Nucleus accumbens (tissue), 56 donors: ENCODE measurements around the gene KDELR3.
A peak's percentile ranks its signal among the peaks of the same experiment; 100 is the strongest.

ENCODE experiments used
- DNase-seq, 56 donors: peaks; one replicate each; lab custom pipeline; 2025; lab: John Stamatoyannopoulos, UW

KDELR3 gene

DNA sequence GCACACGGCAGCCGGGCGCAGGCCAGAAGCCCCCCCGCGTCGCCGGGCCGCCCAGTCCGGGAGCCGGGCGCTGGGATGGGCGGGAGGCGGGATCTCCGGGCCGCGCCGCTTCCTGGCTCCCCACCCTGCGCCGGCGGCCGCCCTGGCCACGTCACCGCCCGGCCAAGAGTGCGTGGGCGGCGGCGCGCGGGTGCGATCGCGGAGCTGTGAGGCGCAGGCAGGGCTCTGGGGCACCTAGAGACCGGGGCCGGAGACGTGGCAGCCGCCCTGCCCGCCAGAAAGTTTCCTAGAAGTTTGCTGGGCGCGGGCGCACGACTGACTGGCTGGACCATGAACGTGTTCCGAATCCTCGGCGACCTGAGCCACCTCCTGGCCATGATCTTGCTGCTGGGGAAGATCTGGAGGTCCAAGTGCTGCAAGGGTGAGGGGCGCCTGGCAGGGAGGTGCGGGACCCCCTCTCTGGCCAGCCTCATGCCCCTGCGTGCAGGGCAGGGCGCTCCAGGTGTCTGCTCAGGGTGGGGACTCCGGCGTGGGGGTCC, at the start of gene KDELR3:
Gene KDELR3 (plus strand): TSS at position 193 of the 539 bp plus-strand sequence. CDS start 138 bp downstream, at position 331.
- peak in 2 of 56 donors; percentile 23 to 44 for DNase-seq

DNA sequence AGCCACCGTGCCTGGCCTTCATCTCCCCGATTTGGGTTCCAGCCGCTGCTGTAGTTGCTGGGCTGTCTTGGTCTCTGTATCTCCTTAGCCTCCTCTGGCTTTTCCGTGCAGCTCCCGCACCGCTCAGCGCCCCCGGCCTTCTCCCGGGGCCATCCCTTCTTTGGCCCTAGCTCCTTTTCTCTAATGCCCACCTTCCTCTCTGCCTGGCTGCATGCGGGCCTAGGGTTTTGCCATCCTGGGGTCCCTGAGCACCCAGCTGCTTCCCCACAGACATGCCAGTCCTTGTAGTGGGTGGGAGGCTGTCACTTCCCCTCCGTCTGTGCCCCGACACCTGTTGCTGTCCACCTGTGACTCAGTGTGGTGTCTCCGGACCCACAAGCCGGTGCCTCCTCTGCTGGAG, 49.3 kb upstream of the KDELR3 start:
- DNase-seq = no peak

DNA sequence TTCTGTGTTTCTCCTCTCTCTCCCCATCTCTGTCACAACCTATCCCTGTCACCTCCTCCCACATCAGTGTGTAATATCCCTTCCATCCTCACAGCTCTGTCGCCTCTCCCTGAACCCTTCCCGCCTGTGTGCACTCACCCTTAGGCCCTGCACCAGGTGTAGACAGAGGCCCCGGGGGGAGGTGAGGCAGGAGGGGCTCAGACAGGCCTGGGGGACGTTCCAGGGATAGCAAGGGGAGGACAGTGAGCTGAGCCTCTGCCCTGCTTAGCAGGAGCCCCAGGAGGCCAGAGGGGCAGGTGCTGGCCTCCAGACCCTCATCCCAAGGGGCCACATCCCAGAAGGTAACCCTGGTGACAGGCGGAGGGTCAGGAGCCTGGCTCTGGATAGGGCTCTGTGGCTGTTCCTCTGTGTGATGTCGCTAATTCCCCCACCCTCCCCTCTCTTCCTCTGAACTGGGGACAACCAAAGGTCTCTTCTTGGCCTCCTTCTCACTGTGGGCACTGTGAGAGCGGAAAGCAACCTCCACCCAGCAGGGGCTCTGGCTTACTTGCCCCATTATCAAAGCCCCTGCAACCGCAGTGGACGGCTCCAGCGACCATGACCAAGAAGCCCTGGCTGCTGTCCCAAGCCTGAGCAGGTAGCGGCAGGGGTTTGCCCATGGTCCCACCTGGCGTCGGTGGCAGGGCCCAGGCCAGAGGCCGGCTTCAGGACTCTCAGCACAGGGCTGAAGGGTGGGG, 48.6 kb upstream of the KDELR3 start:
- no peak for DNase-seq

DNA sequence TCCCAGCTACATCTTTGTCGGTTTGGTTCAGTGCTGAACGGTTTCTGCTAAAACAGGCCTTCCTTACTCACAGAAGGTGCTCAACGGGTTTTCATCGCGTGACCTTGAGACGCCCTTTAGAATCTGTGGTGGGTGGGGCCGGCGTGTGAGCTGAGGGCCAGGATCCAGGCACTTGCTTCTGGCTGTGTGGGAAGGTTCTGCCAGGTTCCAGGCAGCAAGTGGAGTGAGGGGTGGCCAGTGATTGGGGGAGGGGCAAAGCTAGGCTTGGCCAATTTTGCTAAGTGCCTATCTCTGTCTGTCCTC, 48.1 kb upstream of the KDELR3 start:
- DNase-seq = no peak

DNA sequence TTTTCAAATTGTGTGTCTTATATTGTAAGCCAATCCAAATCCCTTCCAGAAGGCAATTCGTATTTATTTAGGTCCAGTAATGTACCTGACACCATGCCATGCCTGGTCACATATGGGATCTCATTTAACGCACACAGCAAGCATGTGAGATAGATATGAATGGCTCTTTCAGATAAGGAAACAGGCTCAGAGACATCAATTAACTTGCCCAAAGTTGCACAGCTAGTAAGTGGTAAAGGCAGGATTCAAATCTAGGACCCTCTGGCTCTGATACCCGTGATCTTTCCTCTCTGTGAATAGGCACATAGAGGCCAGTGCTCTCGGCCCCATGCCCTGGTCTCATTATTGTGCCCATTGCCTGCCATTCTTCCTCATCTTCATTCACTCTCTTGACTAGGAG, 47.2 kb upstream of the KDELR3 start:
- DNase-seq = no peak

DNA sequence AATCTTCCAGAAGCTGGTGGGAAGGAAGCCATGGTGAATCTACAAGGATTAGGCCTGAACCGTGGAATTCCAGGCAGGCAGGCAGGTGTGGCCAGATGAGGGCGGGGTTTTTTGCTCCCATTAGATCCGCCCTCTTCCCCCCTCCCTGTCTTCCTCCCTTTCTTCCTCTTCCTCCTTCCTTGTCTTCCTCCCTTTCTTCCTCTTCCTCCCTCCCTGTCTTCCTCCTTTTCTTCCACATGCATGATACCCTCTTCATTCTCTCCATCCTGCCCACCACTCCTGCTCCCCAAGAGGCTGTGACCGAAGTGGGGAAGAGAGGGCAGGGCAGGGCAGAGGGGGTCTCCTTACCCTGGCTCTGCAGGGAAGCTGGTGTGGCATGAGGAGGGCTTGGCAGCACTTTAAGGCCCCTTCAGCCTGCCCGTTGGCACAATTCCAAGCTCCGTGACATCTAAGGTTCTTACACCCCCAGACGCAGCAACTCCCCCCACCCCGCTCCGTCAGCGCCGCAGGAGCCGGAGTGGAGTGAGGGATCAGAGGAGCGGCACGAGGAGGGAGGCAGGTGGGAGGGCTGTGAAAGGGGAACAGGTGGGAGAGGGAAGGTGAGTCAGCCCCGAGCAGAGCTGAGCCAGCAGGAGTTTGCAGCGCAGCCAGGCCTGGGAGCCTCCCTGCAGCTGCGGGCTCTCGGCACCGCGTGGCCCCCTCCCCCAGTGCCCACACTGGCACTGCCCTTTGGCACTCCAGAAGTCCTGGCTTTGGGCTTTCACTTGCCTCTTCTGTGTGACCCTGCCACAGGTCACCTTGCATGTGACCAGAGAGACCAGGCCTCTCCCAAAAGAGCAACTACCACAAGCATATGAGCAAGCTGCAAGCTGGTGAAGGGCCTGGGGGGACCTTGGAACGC, 45.0 kb upstream of the KDELR3 start:
- peak in 41 of 56 donors; percentile 17 to 89 (median 58) for DNase-seq

DNA sequence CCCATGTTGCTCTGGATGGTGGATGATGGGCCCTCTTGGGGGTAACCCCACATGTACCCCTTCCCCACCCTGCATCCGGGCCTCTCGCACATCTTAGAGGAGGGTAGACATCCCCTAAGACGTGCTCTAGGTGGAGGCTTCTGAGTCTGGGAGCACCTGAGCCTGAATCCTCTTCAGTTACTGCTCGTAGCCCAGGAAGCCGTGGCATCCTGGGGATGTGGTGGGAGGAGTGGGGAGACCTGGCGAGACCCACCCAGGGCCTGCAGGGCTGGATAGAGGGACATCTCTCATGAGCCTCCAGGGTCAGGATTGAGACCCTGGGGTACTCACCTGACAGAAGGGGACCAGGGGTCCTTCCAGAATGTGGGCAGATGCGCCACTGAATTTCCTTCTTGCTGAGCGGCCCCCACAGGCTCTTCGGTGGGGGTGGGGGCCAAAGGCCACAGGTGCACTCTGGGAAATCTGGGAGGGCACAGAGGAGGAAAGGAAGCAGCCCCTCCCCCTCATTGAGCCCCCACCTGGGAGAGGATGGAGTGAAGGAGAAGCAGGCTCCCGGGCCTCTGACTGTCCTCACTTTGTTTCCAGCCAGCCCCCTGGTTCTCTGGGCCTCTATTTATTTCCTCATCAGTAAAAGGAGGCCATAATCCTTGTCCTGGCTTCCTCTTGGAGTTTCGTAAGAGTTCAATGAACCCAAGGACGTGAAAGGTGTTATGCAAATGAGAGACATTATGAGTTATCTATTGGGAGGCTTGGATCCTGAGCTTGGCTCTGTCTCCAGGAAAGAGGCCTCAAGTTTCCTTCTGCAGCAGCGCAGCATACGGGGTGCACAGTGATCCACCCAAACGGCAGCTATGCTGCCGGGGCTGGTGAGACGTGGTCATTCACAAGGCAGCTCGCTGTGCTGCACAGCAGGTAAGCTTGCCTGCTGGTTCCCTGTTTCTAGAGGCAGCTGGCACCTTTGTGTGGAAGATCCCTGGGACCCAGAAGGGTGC, 44.1 kb upstream of the KDELR3 start:
- no peak for DNase-seq

DNA sequence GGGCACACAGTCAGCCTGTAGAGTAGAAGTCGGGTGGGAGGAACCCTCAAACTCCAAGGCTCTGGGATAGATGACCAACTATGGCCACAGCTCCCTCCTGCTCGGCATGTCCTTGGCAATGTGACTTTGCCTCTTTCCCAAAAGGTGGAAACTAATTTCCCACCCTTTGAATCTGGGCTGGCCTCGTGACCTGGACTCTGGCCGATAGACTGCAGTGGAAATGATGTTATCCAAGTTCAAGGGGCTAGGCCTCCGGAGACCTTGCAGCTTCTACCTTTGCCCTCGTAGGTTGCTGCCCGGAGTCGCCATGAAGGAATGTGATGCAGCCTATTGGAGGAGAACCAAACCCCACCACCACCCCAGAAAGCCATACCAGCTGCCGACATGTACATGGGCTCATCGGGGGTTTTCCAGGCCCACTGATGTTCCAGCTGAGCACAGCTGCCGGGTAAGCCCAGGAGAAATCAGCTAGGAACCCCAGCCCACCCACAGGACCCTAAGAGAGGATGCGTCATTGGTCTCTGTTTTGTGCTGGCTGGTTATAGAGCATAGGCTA, 43.3 kb upstream of the KDELR3 start:
- DNase-seq = no peak

DNA sequence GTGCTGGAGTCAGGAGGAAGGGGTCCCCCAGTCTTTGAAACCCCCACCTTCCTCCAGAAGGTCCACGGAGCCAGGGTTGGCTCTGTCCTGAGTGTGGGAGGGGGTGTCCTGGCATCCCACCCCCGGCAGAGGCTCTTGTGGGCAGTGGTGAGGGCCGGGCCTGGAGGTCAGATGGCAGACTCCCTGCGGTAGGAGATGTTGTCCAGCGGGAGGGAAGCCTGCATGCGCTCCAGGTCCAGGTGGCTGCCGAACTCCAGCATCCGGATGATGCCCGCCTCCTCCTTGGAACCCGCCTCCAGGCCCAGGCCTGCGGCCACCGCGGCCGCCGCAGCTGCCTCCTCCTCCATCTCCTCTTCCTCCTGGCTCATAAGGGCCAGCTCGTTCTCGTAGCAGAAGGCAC, 41.3 kb upstream of the KDELR3 start:
- no peak for DNase-seq

DNA sequence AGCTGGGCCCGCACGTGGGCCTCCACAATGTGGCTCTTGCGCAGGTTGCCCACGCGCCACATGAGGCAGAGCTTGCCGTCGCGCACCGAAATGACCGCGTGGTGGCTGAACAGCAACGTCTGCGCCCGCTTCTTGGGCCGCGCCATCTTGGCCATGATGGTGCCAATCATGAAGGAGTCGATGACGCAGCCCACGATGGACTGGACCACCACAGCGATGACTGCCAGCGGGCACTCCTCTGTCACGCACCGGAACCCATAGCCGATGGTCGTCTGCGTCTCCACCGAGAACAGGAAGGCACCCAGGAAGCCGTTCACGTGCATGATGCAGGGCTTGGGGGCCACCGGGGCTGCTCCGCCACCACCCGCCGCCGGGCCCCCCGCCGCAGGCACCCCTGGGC, 40.4 kb upstream of the KDELR3 start:
- DNase-seq = no peak

DNA sequence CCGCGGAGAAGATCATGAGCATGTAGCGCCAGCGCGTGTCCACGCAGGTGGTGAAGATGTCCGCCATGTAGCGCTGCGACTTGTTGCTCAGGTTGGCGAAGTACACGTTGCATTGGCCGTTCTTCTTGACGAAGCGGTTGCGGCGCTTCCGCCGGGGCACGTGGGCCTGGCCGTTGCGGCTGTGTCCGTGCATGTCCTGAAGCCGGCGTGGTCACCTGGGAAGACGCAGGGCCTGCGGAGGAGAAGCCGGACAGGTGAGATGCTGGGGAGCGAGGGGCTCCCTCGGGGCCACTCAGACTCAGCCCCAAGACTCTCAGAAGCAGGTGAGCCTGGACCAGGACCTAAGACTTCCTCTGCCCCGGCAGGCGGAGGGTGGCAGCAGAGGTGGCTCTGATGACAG, 40.0 kb upstream of the KDELR3 start:
- no peak for DNase-seq

DNA sequence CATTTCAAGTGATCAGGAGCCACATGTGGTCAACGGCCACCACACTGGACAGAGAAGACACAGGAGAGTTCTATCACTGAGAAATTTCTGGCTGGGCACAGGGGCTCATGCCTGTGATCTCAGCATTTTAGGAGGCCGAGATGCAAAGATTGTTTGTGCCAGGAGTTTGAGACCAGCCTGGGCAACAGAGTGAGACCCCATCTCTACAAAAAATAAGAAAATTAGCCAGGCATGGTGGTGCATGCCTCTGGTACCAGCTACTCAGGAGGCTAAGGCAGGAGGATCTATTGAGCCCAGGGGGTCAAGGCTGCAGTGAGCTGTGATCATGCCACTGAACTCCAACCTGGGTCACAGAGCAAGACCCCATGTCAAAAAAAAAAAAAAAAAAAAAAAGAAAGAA, 39.2 kb upstream of the KDELR3 start:
- DNase-seq = no peak

DNA sequence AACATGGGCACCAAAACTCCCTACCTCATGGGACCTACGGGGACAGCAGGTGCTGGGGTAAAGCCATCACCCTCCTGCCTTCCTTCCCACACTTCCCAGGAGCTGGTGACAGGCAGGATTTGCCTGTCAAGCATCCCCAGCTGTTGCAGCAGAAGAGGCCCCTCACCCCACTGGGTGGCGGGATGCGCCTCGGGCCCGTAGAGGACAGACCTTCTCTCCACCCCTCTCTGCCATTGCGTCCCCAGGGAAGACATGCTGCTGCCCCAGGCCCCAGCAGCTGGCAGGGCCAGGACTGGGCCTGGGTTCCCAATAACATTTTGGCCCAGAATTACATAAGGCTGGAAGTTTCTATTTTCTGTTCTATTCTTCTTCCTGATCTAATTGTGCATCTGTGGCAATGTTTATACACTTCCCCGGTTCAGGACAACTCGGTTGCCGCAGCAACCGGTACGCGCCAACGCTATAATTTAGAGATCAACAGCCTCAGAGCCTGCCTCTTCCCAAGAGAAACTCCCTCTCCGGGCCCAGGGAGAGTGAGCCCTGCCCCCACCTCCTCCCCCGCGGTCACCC, 38.3 kb upstream of the KDELR3 start:
- peak in 25 of 56 donors; percentile 14 to 72 (median 47) for DNase-seq

DNA sequence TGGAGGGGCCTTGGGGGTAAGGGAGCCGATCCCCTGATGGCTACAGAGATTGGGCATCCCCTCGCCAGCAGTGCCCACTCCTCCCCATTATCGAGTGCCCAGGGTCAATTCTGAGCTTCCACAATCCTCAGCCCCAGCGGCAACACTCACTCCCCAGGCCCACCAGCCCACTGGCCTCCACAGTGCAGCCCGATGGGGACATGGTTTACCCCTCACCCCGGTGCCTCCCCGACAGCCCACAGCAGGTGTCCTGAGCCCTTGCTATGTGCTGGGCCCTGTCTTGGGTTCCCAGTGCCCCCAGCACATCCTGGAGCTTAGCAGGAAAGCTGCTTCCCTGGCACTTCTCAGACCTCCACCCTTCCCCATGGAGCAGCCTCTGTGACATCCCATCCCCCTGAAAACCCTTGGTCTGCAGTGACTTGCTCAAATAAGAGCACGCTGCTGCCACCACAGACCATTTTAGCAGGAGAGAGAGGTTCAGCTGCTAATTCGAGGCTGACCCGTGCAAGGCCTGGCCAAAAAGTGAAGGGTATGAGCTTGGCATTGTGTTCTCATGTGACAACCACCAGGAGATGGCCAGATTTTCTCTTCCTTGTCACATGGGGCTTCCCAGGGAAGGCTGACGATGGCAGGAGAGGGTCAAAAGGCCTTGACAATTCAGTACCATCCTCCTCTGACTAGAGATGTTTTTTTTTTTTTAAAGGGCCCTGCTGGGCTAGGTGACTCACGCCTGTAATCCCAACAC, 36.5 kb upstream of the KDELR3 start:
- DNase-seq = no peak

DNA sequence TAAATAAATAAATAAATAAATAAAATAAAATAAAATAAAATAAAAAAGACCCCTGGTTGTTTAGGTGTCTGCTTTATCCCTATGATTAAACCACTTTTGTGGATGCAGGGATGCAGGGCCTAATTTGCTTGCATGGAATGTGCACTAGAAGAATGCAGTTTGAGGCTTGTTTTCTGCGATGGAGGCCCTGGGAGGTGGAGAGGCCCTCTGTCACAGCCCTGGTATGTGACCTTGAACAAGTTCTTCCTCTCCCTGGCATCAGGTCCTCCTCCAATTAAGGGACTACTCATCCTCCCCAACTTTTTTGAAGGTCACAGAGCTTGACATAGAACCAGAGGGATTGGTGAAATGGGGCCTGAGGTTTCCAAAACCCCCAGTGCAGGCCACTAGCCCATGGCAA, 35.6 kb upstream of the KDELR3 start:
- no peak for DNase-seq

DNA sequence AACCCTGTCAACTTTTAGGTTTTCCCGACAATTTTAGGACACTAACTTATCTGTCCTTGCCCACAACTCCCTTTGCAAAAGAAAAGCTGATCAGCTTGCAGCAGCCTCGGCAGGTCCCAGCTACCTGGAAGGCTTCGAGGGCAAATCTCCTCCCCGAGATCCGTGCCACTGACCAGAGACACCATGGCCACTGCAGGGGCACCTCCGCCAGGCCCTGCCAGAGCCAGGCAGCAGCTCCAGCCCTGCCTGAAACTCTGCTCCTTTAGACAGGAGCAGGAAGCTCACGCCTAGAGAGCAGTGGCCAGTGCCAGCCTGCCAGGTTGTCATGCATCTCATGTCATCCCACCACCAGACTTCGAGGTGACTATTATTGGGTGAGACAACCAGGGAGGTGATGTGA, 34.0 kb upstream of the KDELR3 start:
- DNase-seq = no peak

DNA sequence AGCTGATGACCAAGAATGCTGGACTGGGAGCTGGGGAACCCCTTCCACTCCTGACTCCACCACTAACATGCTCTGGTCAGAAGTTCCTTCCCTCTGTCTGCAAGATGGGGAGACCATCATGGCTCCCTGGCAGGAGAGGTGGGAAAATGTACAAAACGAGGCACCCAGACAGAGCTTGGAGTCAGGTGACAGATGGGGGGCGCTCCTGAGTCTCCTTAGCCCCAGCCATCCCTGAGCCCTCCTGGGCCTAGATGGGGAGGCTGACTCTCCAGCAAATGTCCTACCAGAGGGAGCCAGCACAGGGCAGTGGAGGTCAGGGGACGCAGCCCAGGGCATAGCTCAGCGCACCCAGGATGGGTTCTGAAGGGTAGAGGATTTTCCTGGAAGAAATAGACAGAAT, 32.9 kb upstream of the KDELR3 start:
- no peak for DNase-seq

DNA sequence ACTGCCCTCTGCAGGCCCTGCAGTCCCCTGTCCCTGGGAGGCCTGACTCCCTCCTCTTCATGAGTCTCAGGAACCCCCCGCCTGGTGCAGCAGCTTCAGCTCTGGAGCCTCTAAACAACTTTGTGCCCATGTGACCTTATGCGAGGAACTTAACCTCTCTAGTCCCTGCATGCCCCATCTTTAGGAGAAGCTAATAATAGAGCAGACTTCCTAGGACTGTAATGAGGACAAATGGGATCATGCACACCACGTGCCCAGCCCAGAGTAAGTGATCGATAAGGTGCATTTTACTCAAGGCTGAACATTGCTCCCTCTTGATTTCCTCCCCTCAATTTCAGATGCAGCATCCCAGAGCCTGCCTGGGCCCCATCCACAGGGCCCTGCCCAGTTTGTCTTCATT, 31.9 kb upstream of the KDELR3 start:
- DNase-seq = no peak
